ENCODE data around the gene NUP42.

GRCh38 chr7:23247046-23247602 is 65.3 kb downstream of the NUP42 start:
- TF ChIP-seq POLR2AphosphoS5 (IDR thresholded peaks at IDR 0.05; ENCODE audit: low read depth, low read length) (no peak), POLR2A (IDR thresholded peaks at IDR 0.05; ENCODE audit: low read depth, low read length) (no peak)
